ENCODE results near the gene RFX1.

- no peak for TF ChIP-seq ZNF644 (CRISPR knock-in tag; IDR thresholded peaks at IDR 0.05; ENCODE audit: low read depth)
- TF ChIP-seq CTCF (CRISPR knock-in tag; IDR thresholded peaks at IDR 0.05) = no peak
- TF ChIP-seq ELF1 (CRISPR knock-in tag; IDR thresholded peaks at IDR 0.05) = no peak
- TF ChIP-seq GABPB1 (CRISPR knock-in tag; IDR thresholded peaks at IDR 0.05) = no peak
- no peak for TF ChIP-seq GTF3A (CRISPR knock-in tag; conservative IDR thresholded peaks at IDR 0.05)
- TF ChIP-seq RFX5 (IDR thresholded peaks at IDR 0.05; ENCODE audit: low read depth, low read length) = no peak
- TF ChIP-seq ZNF296 (CRISPR knock-in tag; conservative IDR thresholded peaks at IDR 0.05) = no peak
- TF ChIP-seq ZNF207 (IDR thresholded peaks at IDR 0.05; ENCODE audit: borderline replicate concordance) = no peak
- TF ChIP-seq JUNB (CRISPR knock-in tag; IDR thresholded peaks at IDR 0.05; ENCODE audit: borderline replicate concordance) = no peak
- no peak for TF ChIP-seq HNRNPLL (IDR thresholded peaks at IDR 0.05; ENCODE audit: low read depth, low read length, poor library complexity, severe bottlenecking)
- TF ChIP-seq ZNF101 (CRISPR knock-in tag; IDR thresholded peaks at IDR 0.05; ENCODE audit: borderline replicate concordance, low read depth) = no peak
- TF ChIP-seq ASH2L (IDR thresholded peaks at IDR 0.05; ENCODE audit: insufficient read length, low read depth, low read length) = no peak
- TF ChIP-seq ZSCAN29 (CRISPR knock-in tag; conservative IDR thresholded peaks at IDR 0.05) = no peak
- TF ChIP-seq ZNF274 (CRISPR knock-in tag; IDR thresholded peaks at IDR 0.05) = no peak
Measured at GRCh38 chr19:13960863-13961784, 45.0 kb downstream of the RFX1 start.
